HepG2 (cell line): ENCODE results near the gene ZFYVE27. TPM values are rescaled to one million over a fixed set of nuclear protein-coding genes. Genes with fewer than 3 reads are reported as not detected.

ENCODE experiments used
- ATAC-seq: fragments of 200-7000 bp; cut with Tn5 transposase; 3 replicates; pipeline ENCODE4 v1.9.1; 2020; ENCODE audit warnings: mild to moderate bottlenecking, moderate library complexity
- BruUV-seq: library from RNA; stranded (reverse); fragments of 400-500 nt; replicated peaks from 2 replicates; lab custom pipeline; 2021; lab: Mats Ljungman, UMichigan
- CTCF ChIA-PET: fragments of 300-600 bp; formaldehyde crosslinking; extraction: SDS; loops from one replicate; lab custom pipeline; 2021; ENCODE audit warnings: low total read pairs, inconsistent platforms, low intra/inter-chr PET ratio; lab: Yijun Ruan, JAX
- POLR2A ChIA-PET: fragments of 350-600 bp; sonication (Branson Sonifier 250); formaldehyde crosslinking; loops from one replicate; lab custom pipeline; 2020; ENCODE audit warnings: antibody characterized with exemption, inconsistent platforms; lab: Yijun Ruan, JAX
- DNase-seq: peaks from one replicate; pipeline ENCODE4 v3.0.0-alpha.2; 2015; ENCODE audit warnings: low spot score
- FAIRE-seq: peaks from 3 replicates; lab custom pipeline; 2011; peaks lifted over from hg19 to GRCh38; lab: Jason Lieb, UNC
- H2AFZ ChIP-seq: one replicate; pipeline ENCODE4 v1.6.1; 2011; ENCODE audit warnings: low read length, inconsistent platforms
- H3K27ac ChIP-seq: fragments of 300-600 bp; 3 replicates; pipeline ENCODE4 v1.8.0; 2011; ENCODE audit warnings: mixed run types, mild to moderate bottlenecking, mixed read lengths, low read length, inconsistent platforms; ENCODE audit not compliant: insufficient read depth; ENCODE audit errors: extremely low read length
- H3K27me3 ChIP-seq, 2 experiments: fragments of 200-600 bp in 1 of 2; 2 replicates in 1 of 2; 3 replicates in 1 of 2; pipeline versions ENCODE4 v1.6.0 to v1.8.0; 2011; ENCODE audit warnings: low read length in 2 of 2, mild to moderate bottlenecking in 2 of 2, moderate library complexity in 2 of 2, inconsistent platforms in 1 of 2; ENCODE audit not compliant: insufficient read depth in 2 of 2, control insufficient read depth in 1 of 2
- H3K36me3 ChIP-seq, 2 experiments: fragments of 200-600 bp in 1 of 2; replicated peaks in 1 of 2; 2 replicates in 1 of 2; 3 replicates in 1 of 2; pipeline versions ENCODE4 v1.5.1 to v1.8.0; 2011; ENCODE audit warnings: low read length in 2 of 2, inconsistent platforms in 1 of 2; ENCODE audit not compliant: insufficient read depth in 2 of 2, control insufficient read depth in 1 of 2
- H3K4me1 ChIP-seq: 2 replicates; pipeline ENCODE4 v1.5.1; 2012; ENCODE audit warnings: low read length, inconsistent platforms; ENCODE audit not compliant: insufficient read depth
- H3K4me2 ChIP-seq: 2 replicates; pipeline ENCODE4 v1.6.0; 2011; ENCODE audit warnings: low read depth, low read length, inconsistent platforms
- H3K4me3 ChIP-seq, 3 experiments: fragments of 200-600 bp in 1 of 3; sonication (generic), shearing (Covaris generic) in 1 of 3; replicated peaks in 1 of 3; 2 replicates each; pipeline ENCODE4 v1.5.1; 2011 to 2016; ENCODE audit warnings: low read length in 3 of 3, inconsistent platforms in 2 of 3, low read depth in 2 of 3, mild to moderate bottlenecking in 2 of 3, control low read depth in 1 of 3, mixed read lengths in 1 of 3; ENCODE audit not compliant: insufficient read depth in 1 of 3
- H3K79me2 ChIP-seq: one replicate; pipeline ENCODE4 v1.6.1; 2011; ENCODE audit warnings: low read length, inconsistent platforms; ENCODE audit not compliant: insufficient read depth
- H3K9ac ChIP-seq: 2 replicates; pipeline ENCODE4 v1.6.0; 2011; ENCODE audit warnings: mild to moderate bottlenecking, low read depth, low read length, inconsistent platforms; ENCODE audit not compliant: insufficient read depth
- H3K9me3 ChIP-seq: 2 replicates; pipeline ENCODE4 v1.5.1; 2012; ENCODE audit warnings: mild to moderate bottlenecking, low read length
- H4K20me1 ChIP-seq: 2 replicates; pipeline ENCODE4 v1.6.0; 2011; ENCODE audit warnings: inconsistent platforms, mild to moderate bottlenecking, low read length, moderate library complexity; ENCODE audit not compliant: insufficient read depth
- ARID4A ChIP-seq: sonication (generic); formaldehyde crosslinking; IDR thresholded peaks from 2 replicates; pipeline ENCODE4 v1.5.0; 2020; ENCODE audit warnings: mild to moderate bottlenecking, missing genetic modification reagents, borderline replicate concordance
- GTF3A ChIP-seq: sonication (generic); formaldehyde crosslinking; conservative IDR thresholded peaks from 2 replicates; pipeline ENCODE4 v1.4.0; 2020; ENCODE audit warnings: mild to moderate bottlenecking, missing genetic modification reagents
- IRF9 ChIP-seq: sonication (generic); formaldehyde crosslinking; IDR thresholded peaks from 2 replicates; pipeline ENCODE4 v1.8.0; 2022; ENCODE audit warnings: missing genetic modification reagents, mild to moderate bottlenecking, borderline replicate concordance
- ONECUT2 ChIP-seq: sonication (generic); formaldehyde crosslinking; IDR thresholded peaks from 2 replicates; pipeline ENCODE4 v1.4.0; 2020; ENCODE audit warnings: missing genetic modification reagents
- RFX1 ChIP-seq: fragments of 450-650 bp; IDR thresholded peaks from 2 replicates; pipeline ENCODE4 v1.6.1; 2017
- SAP130 ChIP-seq: IDR thresholded peaks from 2 replicates; pipeline ENCODE4 v1.6.1; 2016; ENCODE audit warnings: low read depth
- SETDB1 ChIP-seq: sonication (generic); formaldehyde crosslinking; IDR thresholded peaks from 2 replicates; pipeline ENCODE4 v1.5.1; 2020; ENCODE audit warnings: missing genetic modification reagents, mild to moderate bottlenecking, borderline replicate concordance
- SYNCRIP ChIP-seq: fragments of 200-400 bp; formaldehyde crosslinking; IDR thresholded peaks from 2 replicates; pipeline ENCODE4 v1.6.1; 2018; ENCODE audit warnings: mild to moderate bottlenecking, low read depth, low read length; ENCODE audit not compliant: insufficient read depth
- U2AF1 ChIP-seq: fragments of 200-400 bp; formaldehyde crosslinking; optimal IDR thresholded peaks from 2 replicates; pipeline ENCODE3; 2017; ENCODE audit warnings: mild to moderate bottlenecking, low read depth, low read length
- ZNF549 ChIP-seq: sonication (generic); formaldehyde crosslinking; IDR thresholded peaks from 2 replicates; pipeline ENCODE4 v1.5.0; 2020; ENCODE audit warnings: missing genetic modification reagents
- ZXDC ChIP-seq: sonication (generic); formaldehyde crosslinking; IDR thresholded peaks from 2 replicates; pipeline ENCODE4 v1.5.0; 2020; ENCODE audit warnings: mild to moderate bottlenecking, missing genetic modification reagents
- WGBS: methylation state at CpG from one replicate; pipeline ENCODE4 v1.1.6; 2017; ENCODE audit warnings: low lambda C conversion rate; 5-methylcytosine and 5-hydroxymethylcytosine counted together
- in situ Hi-C: cut with HindIII; loops from 2 replicates; pipeline ENCODE4 v1.10.0; 2017; ENCODE audit warnings: low pct_unique_long_range_greater_than_20kb; ENCODE audit not compliant: extremely low pct_ligation_motif_present
- intact Hi-C: fragments of 100-400 bp; cut with micrococcal nuclease; formaldehyde crosslinking; loops from one replicate; pipeline ENCODE4 v1.10.0; 2022; ENCODE audit not compliant: unreplicated experiment
- polyA plus RNA-seq, 8 experiments: library from polyadenylated mRNA; depleted of rRNA in 3 of 8; stranded (reverse) in 7 of 8; unstranded in 1 of 8; fragments of >200 nt; fragmentation: Illumina TruSeq in 4 of 8; extraction: Trizol in 4 of 8; gene quantifications; 2 replicates each; pipeline versions ENCODE4 v1.2.1 to v1.2.3, GENCODE V29; 2011 to 2016; ENCODE audit warnings: low read depth in 4 of 8, missing spikeins in 1 of 8, mixed read lengths in 1 of 8; ENCODE audit not compliant: insufficient read depth in 1 of 8
- total RNA-seq, 5 experiments: library from RNA; depleted of rRNA; stranded (reverse); fragments of >200 nt; fragmentation: Illumina TruSeq; extraction: Trizol; gene quantifications; 2 replicates each; pipeline ENCODE4 v1.2.3, GENCODE V29; 2016; ENCODE audit warnings: low read depth in 1 of 5

Gene ZFYVE27
- total and polyA plus RNA-seq, 2 of the 13 experiments (the other 11 are each of a cell fraction or from before 2014, with no cell fraction given), result 19.7 to 20.5 TPM

- ChIA-PET CTCF (no interaction called here), POLR2A (interaction anchor here (0.7 kb wide), 1 partner anchor 353 kb away, joined by 3 read pairs; the partner anchor contains the start of gene R3HCC1L)
- peak overlapping the region; percentile 12; the same call in 1 of the 2 replicates for H3K4me2 ChIP-seq
- H3K9me3 ChIP-seq, result no peaks in the 10 kb centered on the region
- H3K4me3 ChIP-seq, result no peak overlapping the region
- no TSS peak for BruUV-seq
- H4K20me1 ChIP-seq, result peaks cover 2% of the 10 kb centered on the region; the same call in 1 of the 2 replicates
- H3K27ac ChIP-seq, result no peak overlapping the region
- H3K36me3 ChIP-seq, result no peaks in the 10 kb centered on the region
- peaks cover 66% of the 10 kb centered on the region for H3K4me1 ChIP-seq
- TF ChIP-seq ONECUT2 (no peak), U2AF1 (no peak), ZXDC (CRISPR knock-in tag) (no peak), SAP130 (CRISPR knock-in tag) (no peak), GTF3A (CRISPR knock-in tag) (no peak), RFX1 (no peak), ZNF549 (CRISPR knock-in tag) (no peak), SYNCRIP (no peak), ARID4A (CRISPR knock-in tag) (no peak), IRF9 (CRISPR knock-in tag) (no peak), SETDB1 (CRISPR knock-in tag) (no peak)
- H3K27me3 ChIP-seq, result peaks cover 0 to 4% of the 10 kb centered on the region in 2 experiments; a peak in 1 of 5 replicates
- FAIRE-seq (no peak), DNase-seq (no peak), ATAC-seq (peak; percentile 52)
- no peak overlapping the region for H3K9ac ChIP-seq
- intact Hi-C loops, result loop anchor here (10.0 kb wide), 1 partner anchor 263 kb away; no protein-coding TSS in a partner anchor
- 45% methylated on average over 12 of the region's 14 CpGs for WGBS
- in situ Hi-C loops, result no loop called here
- H3K79me2 ChIP-seq, result no peaks in the 10 kb centered on the region
- H2AFZ ChIP-seq, result no peak overlapping the region
Measured at GRCh38 chr10:97781618-97782331, 44.8 kb downstream of the ZFYVE27 start.
